PC-9 (cell line): ENCODE data around the gene HBG1. TPM values are rescaled to one million over a fixed set of nuclear protein-coding genes. Genes with fewer than 3 reads are reported as not detected.

ENCODE experiments used
- BruUV-seq: library from RNA; stranded (reverse); fragments of 400-500 nt; replicated peaks from 2 replicates; lab custom pipeline; 2021; lab: Mats Ljungman, UMichigan
- CTCF ChIA-PET: fragments of 300-600 bp; sonication (Branson Sonifier 250); formaldehyde crosslinking; loops from one replicate; lab custom pipeline; 2022; ENCODE audit warnings: antibody characterized with exemption; lab: Charles Lee
- POLR2A ChIA-PET: fragments of 300-600 bp; sonication (Branson Sonifier 250); formaldehyde crosslinking; loops from one replicate; lab custom pipeline; 2022; ENCODE audit warnings: antibody characterized with exemption; ENCODE audit not compliant: unreplicated experiment; lab: Charles Lee
- DNase-seq, 2 experiments: peaks; one replicate each; pipeline versions ENCODE4 v3.0.0 to v3.0.0-alpha.2; 2015 to 2022; ENCODE audit warnings: mixed read lengths in 1 of 2
- H2AFZ ChIP-seq: fragments of 200-600 bp; sonication (generic); 2 replicates; pipeline ENCODE4 v1.8.1; 2017; ENCODE audit warnings: antibody characterized with exemption
- H3F3A ChIP-seq: fragments of 200-600 bp; sonication (generic); 2 replicates; pipeline ENCODE4 v1.8.1; 2017; ENCODE audit warnings: antibody characterized with exemption, mild to moderate bottlenecking, low read depth; ENCODE audit not compliant: insufficient read depth
- H3K27ac ChIP-seq: fragments of 200-600 bp; sonication (generic); 2 replicates; pipeline ENCODE4 v1.6.1; 2016; ENCODE audit warnings: mixed run types
- H3K27me3 ChIP-seq: fragments of 200-600 bp; sonication (generic); 2 replicates; pipeline ENCODE4 v1.6.1; 2016; ENCODE audit warnings: low read depth, mixed run types; ENCODE audit not compliant: insufficient read depth
- H3K36me3 ChIP-seq: fragments of 200-600 bp; sonication (generic); 2 replicates; pipeline ENCODE4 v1.6.1; 2016; ENCODE audit warnings: low read depth, mixed run types
- H3K4me1 ChIP-seq: fragments of 200-600 bp; sonication (generic); replicated peaks from 2 replicates; pipeline ENCODE4 v1.6.1; 2016; ENCODE audit warnings: mixed run types; ENCODE audit not compliant: insufficient read depth
- H3K4me2 ChIP-seq: fragments of 200-600 bp; sonication (generic); 2 replicates; pipeline ENCODE4 v1.6.1; 2017; ENCODE audit warnings: mixed run types
- H3K4me3 ChIP-seq: fragments of 200-600 bp; sonication (generic); 2 replicates; pipeline ENCODE4 v1.6.1; 2016; ENCODE audit warnings: mixed run types
- H3K79me2 ChIP-seq: fragments of 200-600 bp; sonication (generic); 2 replicates; pipeline ENCODE4 v1.6.1; 2017; ENCODE audit warnings: low read depth, mixed run types
- H3K9me2 ChIP-seq: fragments of 200-600 bp; sonication (generic); 2 replicates; pipeline ENCODE4 v1.8.1; 2017; ENCODE audit warnings: mild to moderate bottlenecking; ENCODE audit not compliant: insufficient read depth
- H3K9me3 ChIP-seq: fragments of 200-600 bp; sonication (generic); 2 replicates; pipeline ENCODE4 v1.8.1; 2016; ENCODE audit warnings: low read depth; ENCODE audit not compliant: insufficient read depth
- H4K20me1 ChIP-seq: fragments of 200-600 bp; sonication (generic); 2 replicates; pipeline ENCODE4 v1.8.1; 2017; ENCODE audit not compliant: insufficient read depth
- CTCF ChIP-seq: fragments of 200-600 bp; sonication (generic); conservative IDR thresholded peaks from 2 replicates; pipeline ENCODE4 v1.6.1; 2017; ENCODE audit warnings: mixed run types, antibody characterized with exemption, mild to moderate bottlenecking, moderate library complexity
- EZH2 ChIP-seq: fragments of 200-600 bp; sonication (generic); IDR thresholded peaks from 2 replicates; pipeline ENCODE4 v1.8.0; 2017; ENCODE audit warnings: antibody characterized with exemption, low read depth
- intact Hi-C: fragments of 100-400 bp; cut with micrococcal nuclease; formaldehyde crosslinking; loops from one replicate; pipeline ENCODE4 v1.10.0; 2022; ENCODE audit not compliant: unreplicated experiment
- total RNA-seq: library from RNA; stranded (reverse); gene quantifications from 2 replicates; pipeline ENCODE4 v1.2.3, GENCODE V29; 2021

The HBG1 gene
- total RNA-seq, 1 experiment from 2014 or later = not detected

GRCh38 chr11:5286901-5287300 lies 37.2 kb upstream of the HBG1 start:
- intact Hi-C loops = no loop called here
- no peaks in the 10 kb centered on the region for H3F3A ChIP-seq
- no peak overlapping the region for H3K27ac ChIP-seq
- TF ChIP-seq CTCF = no peak
- no peak for TF ChIP-seq EZH2
- H3K79me2 ChIP-seq = no peaks in the 10 kb centered on the region
- no peaks in the 10 kb centered on the region for H4K20me1 ChIP-seq
- CTCF ChIA-PET = no interaction called here
- H3K9me3 ChIP-seq = no peaks in the 10 kb centered on the region
- no peaks in the 10 kb centered on the region for H3K27me3 ChIP-seq
- POLR2A ChIA-PET = no interaction called here
- H2AFZ ChIP-seq = no peak overlapping the region
- H3K9me2 ChIP-seq = no peaks in the 10 kb centered on the region
- no TSS peak for BruUV-seq
- no peak overlapping the region for H3K4me3 ChIP-seq
- no peaks in the 10 kb centered on the region for H3K36me3 ChIP-seq
- H3K4me1 ChIP-seq = no peaks in the 10 kb centered on the region
- H3K4me2 ChIP-seq = no peak overlapping the region
- no peak for DNase-seq

GRCh38 chr11:5286351-5286750 lies 36.7 kb upstream of the HBG1 start:
- no peaks in the 10 kb centered on the region for H3K9me3 ChIP-seq
- H2AFZ ChIP-seq = no peak overlapping the region
- no peak overlapping the region for H3K4me3 ChIP-seq
- no peaks in the 10 kb centered on the region for H3K4me1 ChIP-seq
- DNase-seq = no peak
- CTCF ChIA-PET = no interaction called here
- H4K20me1 ChIP-seq = no peaks in the 10 kb centered on the region
- intact Hi-C loops = no loop called here
- H3K27ac ChIP-seq = no peak overlapping the region
- no peak overlapping the region for H3K4me2 ChIP-seq
- POLR2A ChIA-PET = no interaction called here
- no TSS peak for BruUV-seq
- H3K9me2 ChIP-seq = no peaks in the 10 kb centered on the region
- H3K27me3 ChIP-seq = no peaks in the 10 kb centered on the region
- H3F3A ChIP-seq = no peaks in the 10 kb centered on the region
- H3K36me3 ChIP-seq = no peaks in the 10 kb centered on the region
- H3K79me2 ChIP-seq = no peaks in the 10 kb centered on the region
- TF ChIP-seq EZH2 (no peak), CTCF (no peak)

GRCh38 chr11:5285703-5286340 lies 36.2 kb upstream of the HBG1 start:
- Histone ChIP-seq H3K27me3 (no peaks in the 10 kb centered on the region), H3K9me2 (no peaks in the 10 kb centered on the region), H4K20me1 (no peaks in the 10 kb centered on the region), H2AFZ (no peak overlapping the region), H3K27ac (no peak overlapping the region), H3K79me2 (no peaks in the 10 kb centered on the region), H3K4me2 (no peak overlapping the region), H3K4me1 (peaks cover 4% of the 10 kb centered on the region), H3K9me3 (no peaks in the 10 kb centered on the region), H3F3A (0 out of 2 replicates have a peak, but pooled peaks cover 3% of the 10 kb centered on the region), H3K4me3 (no peak overlapping the region), H3K36me3 (no peaks in the 10 kb centered on the region)
- no peak for DNase-seq
- no peak for TF ChIP-seq CTCF
- no TSS peak for BruUV-seq
- ChIA-PET CTCF (no interaction called here), POLR2A (no interaction called here)
- intact Hi-C loops = no loop called here
